GM18858 (cell line): ENCODE results near the gene GDPD5.

Experiments used
- ATAC-seq: cut with Tn5 transposase; IDR thresholded peaks from one replicate; pipeline ENCODE4 v1.9.1; 2021; ENCODE audit not compliant: unreplicated experiment

The GDPD5 gene

GRCh38 chr11:75474240-75474639 lies 51.5 kb downstream of the GDPD5 start:
- no peak for ATAC-seq

GRCh38 chr11:75473684-75474083 lies 52.1 kb downstream of the GDPD5 start:
- no peak for ATAC-seq

GRCh38 chr11:75472081-75472732 lies 53.5 kb downstream of the GDPD5 start:
- ATAC-seq = no peak

- ATAC-seq = no peak
These were observed 54.4 kb downstream of the GDPD5 start for GRCh38 chr11:75471176-75471973.

- no peak for ATAC-seq
These were observed 55.2 kb downstream of the GDPD5 start for GRCh38 chr11:75470476-75471080.

GRCh38 chr11:75469785-75470405 lies 55.8 kb downstream of the GDPD5 start:
- ATAC-seq = no peak

GRCh38 chr11:75468534-75469340 lies 57.0 kb downstream of the GDPD5 start:
- ATAC-seq = no peak

GRCh38 chr11:75467881-75468280 lies 57.9 kb downstream of the GDPD5 start:
- ATAC-seq = no peak

- ATAC-seq = no peak
These were observed 58.4 kb downstream of the GDPD5 start for GRCh38 chr11:75467311-75467710.

GRCh38 chr11:75465701-75466531 lies 59.8 kb downstream of the GDPD5 start:
- ATAC-seq = no peak

GRCh38 chr11:75463106-75463774 lies 62.5 kb downstream of the GDPD5 start:
- ATAC-seq = no peak

- ATAC-seq = no peak
These were observed 63.6 kb downstream of the GDPD5 start for GRCh38 chr11:75462117-75462653.

GRCh38 chr11:75461151-75461550 lies 64.6 kb downstream of the GDPD5 start:
- no peak for ATAC-seq

- ATAC-seq = no peak
These were observed 69.1 kb downstream of the GDPD5 start for GRCh38 chr11:75456596-75457183.

- ATAC-seq = no peak
These were observed 70.8 kb downstream of the GDPD5 start for GRCh38 chr11:75454987-75455386.

GRCh38 chr11:75453916-75454655 lies 71.7 kb downstream of the GDPD5 start:
- ATAC-seq = no peak

GRCh38 chr11:75450826-75451821 lies 74.6 kb downstream of the GDPD5 start:
- ATAC-seq = no peak
